Esophagus mucosa (tissue), 1 donor: ENCODE data around the gene NCK2. TPM values are rescaled to one million over a fixed set of nuclear protein-coding genes. Genes with fewer than 3 reads are reported as not detected.

Experiments
- ATAC-seq: fragments of 200-7000 bp; cut with Tn5 transposase; one replicate; pipeline ENCODE4 v1.9.1; 2020
- total RNA-seq: library from RNA; stranded (reverse); gene quantifications from one replicate; pipeline ENCODE4 v1.2.4, GENCODE V29; 2023
- donor health status: DM: yes; HTN: yes; CAD: no.

Gene NCK2
- total RNA-seq, 1 donor from 2014 or later = 68.6 TPM

DNA sequence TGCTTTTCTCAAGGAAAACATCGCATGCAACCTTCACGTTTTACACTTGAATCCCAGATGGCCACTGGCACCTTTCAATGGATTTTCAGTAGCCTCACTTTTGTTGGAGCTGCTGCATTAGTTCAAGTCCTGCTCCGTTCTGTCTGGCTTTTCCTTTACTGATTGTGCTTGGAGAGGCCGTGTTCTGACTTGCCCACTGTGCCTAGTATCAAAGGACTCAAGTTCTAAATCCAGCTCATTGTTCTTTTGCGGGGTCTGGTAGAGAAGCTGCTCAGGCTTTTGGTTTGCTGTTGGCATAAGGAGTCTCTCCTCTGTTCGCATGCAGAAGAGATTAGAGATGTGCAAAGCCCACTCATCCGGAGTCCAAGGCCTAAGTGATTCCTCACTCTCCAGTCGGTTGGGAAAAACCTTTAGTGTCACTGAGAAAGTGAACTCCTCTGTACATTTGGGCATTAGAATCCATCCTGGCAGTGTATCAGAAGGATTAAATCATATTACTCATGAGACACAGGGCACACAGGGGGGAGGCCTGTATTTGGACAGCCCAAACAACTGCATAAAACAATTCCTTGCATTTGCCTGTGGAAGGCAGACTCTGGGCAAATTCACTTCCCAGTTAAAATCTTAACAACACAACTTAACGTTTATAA, 69.7 kb downstream of the NCK2 start:
- ATAC-seq = peak; percentile 85

DNA sequence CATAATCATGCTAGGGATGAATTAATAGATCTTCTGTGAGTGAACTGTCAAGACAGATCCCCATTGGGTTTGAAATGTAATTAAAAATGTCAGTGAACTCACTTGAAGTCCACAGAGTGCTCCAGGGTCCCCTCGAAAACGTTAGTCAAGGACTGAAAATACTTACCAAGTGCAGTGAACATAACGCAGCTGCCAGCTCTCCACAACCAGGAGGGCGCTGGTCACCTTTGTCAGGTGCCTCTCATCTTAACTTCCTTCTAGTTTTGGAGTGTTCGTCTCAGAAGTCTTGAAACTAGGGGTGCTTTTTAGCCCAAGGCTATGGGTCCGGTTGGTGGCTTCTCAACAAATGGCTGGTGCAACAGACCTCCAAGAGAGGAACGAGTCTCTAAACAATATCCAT, 70.7 kb downstream of the NCK2 start:
- ATAC-seq = no peak

DNA sequence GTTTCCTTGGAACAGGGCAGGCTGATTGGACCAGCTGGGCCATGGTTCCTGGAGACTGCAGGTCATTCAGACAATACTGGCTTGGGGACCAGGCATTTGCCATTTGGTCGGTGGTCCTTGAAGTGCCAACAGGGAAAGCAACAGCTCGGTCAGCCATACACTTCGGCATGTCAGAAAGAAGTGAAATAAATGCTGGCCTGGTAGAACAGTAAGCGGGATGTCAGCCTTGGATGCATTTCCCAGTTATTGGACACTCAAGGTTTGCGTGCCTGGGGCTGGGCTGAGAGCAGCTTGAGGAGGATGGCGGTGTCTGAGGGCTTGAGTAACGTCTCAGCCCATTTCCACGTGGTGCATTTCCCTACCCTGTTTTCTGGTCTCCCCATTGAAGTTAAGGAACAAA, 75.4 kb downstream of the NCK2 start:
- no peak for ATAC-seq

DNA sequence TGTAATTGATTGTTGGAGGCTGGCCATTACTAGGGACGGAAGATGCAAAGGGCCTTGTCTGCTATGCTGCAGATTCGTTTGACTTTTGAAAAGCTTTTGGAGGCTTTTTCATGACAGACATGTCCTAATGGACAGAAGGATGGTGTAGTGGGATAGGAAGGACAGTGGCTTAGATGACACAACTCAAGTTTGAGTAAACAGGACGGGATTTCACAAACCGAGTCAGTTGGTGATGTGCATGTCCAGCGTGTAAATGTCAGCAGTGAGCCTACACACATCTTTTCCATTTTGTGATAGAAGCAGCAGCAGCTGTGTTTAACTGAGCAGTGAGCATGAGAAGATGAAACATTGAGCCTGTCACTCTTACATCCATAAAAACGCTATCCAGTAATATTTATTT, 76.0 kb downstream of the NCK2 start:
- no peak for ATAC-seq

DNA sequence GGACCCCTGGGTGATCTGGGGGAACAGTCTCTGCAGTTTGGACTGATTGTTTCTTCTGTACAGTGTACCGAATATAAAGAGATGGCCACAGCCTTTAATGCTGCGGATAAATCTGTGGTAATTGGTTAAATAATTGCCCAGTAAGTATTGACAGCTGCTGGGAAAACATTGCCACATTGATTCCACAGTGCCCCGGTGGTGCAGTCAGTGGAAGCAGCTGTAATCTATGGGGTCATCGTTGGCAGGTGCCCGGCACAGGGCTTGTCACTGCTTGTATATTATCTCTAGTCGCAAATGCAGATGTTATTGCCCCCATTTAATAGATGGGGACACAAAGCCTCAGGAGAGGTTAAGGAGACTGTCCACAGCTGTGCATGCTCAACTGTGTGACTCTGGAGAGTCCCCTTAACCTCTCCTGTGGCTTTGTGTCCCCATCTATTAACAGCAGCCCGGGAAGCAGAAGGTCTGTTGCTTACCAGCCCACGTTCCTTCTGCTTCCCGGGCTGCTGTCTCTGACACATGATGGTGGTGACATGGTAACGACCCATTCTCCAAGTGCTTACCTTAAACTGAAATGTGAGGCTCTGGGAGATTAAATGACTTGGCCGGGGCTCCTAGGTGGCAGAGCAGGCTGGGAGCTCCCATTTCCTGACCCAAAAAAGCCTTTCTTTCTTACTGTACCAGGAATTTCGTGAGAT, 76.9 kb downstream of the NCK2 start:
- ATAC-seq = no peak

DNA sequence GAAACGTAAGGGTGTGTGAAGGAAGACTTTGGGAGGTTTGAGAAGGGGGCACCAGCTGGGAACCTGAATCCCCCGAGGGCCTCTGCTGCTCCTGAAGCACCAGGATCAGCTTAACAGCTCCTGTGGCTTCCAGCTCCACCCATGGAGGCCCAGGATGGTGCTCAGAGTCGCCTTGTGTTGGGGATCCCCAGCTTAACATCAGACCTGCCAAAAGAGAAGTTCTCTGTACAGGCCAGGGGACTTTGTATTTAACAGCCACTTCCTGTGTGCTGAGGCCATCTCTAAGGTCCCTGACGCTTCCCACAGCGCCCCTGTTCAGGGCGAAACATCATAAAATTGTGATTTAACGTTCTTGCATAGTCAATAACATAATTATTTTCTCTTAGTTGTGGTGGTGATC, 77.5 kb downstream of the NCK2 start:
- peak; percentile 19 for ATAC-seq

DNA sequence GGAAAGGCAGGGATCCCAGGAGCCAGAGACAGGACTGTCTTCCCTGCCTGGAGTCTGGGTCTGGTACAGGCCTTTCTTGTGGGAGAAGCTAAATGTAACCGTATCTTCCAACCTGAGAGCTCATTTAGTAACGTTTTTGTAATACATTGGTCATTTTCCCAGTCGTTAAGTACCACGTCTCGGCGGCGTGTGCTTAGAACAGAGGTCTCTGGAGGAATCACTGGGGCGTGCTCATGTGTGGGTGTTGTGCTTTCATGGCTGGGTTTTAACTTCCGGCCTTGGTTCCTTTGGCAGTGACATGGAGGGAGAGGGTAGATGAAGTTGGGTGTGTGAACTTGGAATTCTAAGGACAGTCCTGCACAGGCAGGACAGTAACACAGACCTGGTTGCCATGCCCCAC, 79.7 kb downstream of the NCK2 start:
- no peak for ATAC-seq

DNA sequence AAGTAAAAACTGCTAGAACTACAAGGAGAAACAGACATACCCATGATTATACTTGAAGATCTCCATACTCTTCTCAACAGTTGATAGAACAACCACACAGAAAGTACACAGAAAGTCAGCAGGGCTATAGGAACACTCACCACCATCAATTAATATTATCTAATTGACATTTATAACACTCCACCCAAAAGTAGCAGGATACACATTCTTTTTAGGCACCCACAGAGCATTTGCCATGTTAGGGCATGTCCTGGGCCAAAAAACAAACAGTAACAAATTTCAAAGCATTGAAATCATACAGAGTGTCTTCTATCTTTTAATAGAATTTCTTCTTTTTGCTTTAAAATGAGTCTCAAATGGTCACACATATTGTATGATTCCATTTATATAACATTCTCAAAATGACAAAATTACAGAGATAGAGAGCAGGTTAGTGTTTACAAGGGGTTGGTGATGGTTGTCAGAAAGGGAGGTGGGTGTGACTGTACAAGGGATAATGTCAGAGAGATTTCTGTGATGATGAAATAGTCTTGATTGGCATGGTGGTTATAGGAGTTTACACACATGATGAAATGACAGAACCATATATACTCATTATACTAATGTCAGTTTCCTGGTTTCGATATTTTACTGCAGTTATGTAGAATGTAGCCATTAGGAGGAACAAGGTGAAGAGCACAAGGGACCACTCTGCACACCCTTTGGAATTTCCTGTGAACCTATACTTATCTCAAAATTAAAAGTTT, 82.8 kb downstream of the NCK2 start:
- peak; percentile 93 for ATAC-seq

DNA sequence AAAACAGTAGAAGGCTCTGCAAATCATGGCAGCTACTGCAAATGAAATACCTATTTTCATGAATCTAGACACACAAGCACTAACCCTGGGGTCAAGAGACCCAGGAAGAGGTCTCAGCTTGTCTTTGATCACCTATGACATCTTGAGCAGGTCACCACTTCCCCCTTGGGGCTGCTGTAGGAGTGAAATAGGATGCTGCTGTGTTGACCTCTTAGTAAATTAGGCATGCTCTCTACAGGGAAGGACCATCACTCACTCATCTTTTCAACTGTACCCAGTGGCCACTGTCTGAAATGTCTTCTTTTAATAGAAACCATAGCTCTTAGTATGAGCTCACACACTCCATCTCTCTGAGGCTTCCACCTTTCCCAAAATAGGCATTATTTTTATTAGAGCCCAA, 83.8 kb downstream of the NCK2 start:
- no peak for ATAC-seq

DNA sequence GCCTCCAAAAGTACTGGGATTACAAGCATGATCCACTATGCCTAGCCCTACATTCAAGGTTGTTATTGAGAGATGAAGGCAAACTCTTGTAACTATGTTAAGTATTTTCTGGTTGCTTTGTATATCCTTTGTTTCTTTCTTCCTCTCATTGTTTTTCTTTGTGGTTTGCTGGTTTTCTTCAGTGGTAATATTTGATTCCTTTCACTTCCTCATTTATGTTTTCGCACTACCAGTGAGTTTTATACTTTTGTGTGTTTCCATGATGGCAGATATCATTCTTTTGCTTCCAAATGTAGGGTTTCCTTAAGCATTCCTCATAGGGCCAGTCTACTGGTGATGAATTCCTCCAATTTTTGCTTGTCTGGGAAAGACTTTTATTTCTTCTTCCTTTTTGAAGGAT, 90.2 kb downstream of the NCK2 start:
- ATAC-seq = no peak

DNA sequence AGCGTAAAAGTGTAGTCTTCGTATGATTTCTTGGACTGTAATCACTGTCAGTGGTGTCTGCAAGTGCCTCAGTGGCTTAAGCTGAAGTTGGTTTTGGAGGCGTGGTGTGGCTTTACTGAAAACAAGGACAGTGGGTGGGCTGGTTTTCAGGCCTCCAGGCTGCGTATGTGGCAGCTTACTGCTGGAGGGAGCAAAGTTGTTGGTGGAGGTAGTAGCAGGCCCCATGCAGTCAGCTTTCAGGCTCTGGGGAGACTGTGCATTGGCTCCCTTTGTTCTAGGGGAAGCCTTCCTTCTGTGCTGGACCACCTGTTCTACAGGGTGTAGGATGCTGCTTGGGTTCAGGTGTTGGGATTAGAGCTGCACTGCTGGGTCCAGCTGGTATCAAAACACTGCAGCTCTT, 91.6 kb downstream of the NCK2 start:
- ATAC-seq = no peak

DNA sequence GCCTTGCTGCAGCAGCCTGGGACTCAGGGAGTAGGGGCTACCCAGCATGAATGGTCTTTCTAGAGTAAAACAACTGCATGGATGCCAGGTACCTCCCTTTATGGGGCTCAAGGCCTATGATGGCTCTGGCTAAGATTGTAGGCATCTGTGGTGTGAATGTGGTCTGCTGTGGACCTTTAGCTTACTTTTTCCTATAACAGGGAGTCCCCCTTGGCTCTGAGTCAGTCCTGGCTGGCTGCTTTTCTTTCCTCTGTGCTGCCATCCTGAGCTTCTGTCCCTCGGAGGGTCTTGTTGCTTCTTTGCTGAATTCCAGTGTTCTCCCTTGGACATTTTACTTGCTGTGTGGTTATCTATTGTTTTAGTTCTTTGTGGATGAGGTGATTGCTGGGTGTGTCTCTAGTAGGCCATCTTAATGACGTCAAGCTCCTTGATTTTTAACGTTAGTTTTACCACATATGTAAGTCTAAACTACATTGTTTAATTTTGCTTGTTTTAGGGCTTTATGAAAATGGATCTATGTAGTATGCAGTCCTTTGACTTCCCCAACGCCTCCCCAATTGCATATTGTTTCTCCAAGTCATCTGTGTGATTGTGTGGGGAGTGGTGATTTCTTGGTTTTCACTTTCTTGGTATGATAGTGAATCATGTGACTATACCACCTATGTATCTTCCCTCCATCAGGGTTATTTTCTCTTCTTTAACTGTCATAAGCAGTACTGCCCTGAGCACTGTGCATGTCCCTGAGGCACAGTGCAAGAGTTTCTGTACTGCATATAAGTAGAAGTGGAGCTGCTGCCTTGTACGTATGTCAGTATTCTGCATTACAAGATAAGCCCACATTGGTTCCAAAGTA, 92.4 kb downstream of the NCK2 start:
- ATAC-seq = no peak

DNA sequence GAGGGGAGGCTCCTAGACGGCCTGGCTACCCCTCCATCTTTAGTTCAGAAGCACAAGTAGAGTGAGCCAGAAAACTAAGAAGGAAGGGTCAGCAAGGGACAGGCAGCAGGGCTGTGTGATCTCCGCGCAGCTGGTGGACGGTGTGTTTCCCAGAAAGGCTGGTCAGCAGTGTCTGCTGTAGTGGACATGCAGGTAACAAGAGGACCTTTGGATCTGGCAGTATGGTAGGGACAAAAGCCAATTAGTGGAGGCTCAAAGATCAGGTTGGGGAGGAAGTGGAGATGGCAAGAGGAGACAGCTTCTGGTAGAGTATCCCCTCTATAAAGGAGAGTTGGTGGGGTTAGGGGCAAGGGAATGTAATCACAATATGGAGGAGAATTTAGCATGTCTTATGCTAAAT, 95.1 kb downstream of the NCK2 start:
- no peak for ATAC-seq

DNA sequence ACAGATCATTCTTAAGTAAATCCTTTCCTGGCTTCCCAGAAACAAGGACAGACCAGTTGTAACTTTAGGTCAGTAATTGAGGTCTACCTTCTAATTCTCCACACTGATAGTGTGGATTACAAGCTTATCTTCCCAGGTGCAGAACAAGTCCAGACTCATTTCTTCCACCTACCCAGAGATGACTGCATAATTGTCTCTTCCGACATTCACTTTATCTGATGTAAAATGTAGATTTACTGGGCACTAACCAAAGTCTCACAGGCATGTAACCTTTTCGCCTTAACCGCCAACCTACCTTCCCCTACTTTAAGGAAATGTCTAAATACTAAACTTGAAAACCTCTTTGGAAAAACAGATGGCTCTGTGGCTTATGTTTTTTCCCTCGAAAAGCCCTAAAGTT, 96.2 kb downstream of the NCK2 start:
- ATAC-seq = no peak

DNA sequence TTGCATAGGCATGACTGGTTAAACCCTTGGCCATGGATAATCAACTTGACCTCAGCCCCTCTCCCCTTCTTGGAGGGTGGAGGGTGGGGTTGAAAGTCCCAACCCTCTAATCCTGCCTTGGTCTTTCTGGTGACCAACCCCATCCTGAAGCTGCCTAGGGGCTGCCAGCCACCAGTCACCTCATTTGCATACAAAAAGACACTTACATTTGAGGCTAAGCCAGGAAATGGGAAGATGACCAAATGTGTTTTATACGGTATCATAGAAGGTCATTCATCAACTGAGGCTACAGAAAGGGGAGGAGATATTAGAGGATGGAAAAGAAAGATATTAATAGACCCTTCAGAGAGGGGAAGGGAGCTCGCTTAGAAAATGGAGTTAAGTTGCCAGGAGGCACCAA, 96.8 kb downstream of the NCK2 start:
- no peak for ATAC-seq

DNA sequence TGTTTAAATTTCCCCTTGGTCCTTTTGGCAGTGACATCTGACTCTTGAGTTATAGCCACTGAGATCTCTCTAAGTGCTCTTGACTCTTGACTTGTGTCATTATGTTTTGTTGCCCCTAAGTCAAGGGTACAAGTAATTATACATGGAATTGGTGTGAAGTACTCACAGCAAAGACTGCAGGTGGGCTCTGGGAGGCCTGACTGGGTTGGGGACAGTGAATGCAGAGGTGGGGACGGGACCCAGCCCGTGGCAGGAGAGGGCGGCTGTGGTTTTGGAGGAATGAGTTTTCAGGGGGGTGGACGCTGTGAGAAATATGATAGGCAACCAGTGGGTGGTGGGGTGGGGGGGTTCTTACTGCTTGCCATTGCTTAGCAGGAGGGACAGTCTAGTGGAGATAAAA, 97.8 kb downstream of the NCK2 start:
- no peak for ATAC-seq

DNA sequence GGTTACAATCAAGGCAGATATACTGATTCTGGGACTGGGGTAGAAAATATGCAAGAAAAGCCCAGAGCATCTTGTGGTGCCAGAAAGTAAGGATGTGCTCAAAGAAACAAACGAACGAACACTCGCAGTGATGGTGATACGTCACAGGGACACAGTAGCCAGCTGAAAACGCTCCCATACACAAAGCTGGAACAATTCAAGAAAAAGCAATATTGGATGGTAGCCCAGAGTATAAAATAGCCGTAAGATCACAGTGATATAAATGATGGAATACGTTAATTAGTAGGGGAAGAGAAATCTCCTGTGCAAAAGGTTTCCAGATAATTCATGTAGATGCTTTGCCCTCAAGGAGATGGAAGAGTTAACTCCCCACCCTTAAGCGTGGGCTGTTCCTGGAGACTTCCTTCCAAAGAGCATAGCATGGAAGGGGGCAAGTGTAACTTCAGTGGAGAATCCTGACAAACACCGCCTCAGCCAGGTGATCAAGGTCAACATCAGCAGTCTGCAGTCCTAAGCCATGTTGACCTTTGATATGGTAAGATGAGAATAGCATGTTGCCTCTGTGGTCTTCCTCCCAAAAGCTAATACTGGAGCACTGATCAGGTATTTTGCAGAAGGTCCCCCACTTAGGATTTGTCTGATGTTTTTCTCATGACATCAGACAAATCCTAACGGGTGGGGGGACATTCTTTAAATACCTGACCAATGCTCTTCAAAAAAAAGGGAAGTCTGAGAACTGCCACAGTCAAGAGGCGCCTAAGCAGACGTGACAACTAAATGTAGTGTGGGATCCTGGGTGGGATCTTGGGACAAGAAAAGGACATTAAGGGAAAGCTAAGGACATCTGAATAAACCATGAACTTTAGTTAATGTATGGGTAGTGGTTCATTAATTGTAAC, 99.0 kb downstream of the NCK2 start:
- no peak for ATAC-seq

DNA sequence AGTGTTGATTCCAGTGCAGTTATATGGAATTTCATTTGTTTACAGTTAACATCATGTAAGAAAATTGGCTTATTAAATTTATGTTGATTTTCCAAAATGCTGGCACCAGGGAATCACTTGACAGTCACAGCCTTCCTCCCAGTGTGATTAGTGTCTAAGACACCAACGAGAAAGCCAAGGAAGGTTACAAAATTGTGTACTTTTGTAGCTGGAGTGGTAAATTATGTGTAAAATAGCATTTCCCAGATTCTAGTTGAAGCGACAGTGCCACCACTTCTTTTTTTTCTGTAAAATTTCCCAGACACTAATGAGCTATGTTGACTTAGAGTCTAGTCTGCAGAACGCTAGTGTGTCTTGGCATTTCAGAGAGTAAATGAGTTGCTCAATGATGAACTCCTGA, 101.3 kb downstream of the NCK2 start:
- no peak for ATAC-seq

DNA sequence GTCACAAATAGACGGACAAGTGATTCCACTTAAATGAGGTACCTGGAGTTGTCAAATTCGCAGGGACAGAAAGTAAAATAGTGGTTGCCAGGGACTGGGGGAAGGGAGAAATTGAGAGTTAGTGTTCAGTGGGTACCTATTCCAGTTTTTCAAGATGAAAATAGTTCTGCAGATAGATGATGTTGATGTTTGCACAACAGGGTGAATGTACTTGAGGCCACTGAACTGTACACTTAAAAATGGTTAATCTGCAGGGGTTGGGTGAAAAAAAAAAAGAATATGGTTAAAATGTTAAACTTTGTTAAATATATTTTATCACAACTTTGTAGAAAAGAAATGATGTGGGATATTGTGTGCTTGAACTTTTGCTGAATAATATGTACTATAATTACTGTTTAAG, 102.3 kb downstream of the NCK2 start:
- no peak for ATAC-seq

DNA sequence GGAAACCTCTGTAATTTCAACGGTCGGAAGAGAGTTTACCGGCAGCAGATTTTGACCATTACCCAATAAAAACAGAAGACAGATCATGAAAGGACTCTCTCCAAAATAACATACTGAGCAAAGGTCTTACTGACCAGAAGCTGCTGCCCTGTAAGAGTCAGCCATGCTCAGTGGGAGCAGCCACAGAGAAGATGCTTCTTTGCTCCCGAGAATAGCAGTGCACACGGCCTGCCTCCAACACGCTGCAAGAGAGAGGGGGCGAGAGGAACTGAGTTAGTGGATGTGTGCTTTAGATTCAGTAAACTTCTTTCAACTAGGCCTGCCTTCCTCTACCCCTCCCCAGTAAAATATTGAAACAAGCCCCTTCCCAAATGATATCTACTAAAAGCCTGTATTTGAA, 103.7 kb downstream of the NCK2 start:
- no peak for ATAC-seq

DNA sequence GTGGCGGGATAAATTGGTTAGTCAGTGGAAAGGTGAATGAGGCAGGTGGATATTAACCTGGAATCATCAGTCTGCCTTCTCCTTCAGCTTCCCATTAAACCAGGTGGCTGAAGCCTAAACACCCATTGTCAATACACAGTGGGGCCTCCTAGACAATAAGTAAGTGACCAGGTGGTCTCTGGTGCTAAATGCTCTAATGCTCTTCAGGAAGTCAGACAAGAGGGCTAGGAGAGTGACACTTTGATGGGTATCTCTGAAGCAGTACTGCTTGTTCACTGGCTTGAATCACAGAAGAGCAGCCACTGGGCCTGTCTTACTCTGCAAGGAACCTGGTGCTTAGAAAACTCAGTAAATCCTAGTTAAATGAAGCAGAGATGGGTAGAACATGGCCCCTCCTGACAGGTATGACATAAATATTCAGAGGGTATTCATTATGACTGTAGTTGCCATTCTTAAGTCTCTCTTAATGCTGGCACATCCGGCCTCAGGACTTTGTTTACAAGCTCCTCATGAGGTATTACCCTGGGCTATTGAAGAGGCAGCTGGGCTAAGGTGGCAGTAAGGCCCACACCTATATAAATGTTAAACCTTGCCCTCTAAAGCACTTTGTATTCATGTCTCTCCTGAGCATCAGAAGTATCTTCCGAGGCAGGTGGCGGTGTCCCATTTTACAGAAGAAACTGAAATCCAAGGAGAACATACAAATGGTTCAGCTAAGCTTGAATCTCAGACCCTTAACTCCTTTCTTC, 104.9 kb downstream of the NCK2 start:
- no peak for ATAC-seq
